ENCODE data around the gene YBX2.

The YBX2 gene

DNA sequence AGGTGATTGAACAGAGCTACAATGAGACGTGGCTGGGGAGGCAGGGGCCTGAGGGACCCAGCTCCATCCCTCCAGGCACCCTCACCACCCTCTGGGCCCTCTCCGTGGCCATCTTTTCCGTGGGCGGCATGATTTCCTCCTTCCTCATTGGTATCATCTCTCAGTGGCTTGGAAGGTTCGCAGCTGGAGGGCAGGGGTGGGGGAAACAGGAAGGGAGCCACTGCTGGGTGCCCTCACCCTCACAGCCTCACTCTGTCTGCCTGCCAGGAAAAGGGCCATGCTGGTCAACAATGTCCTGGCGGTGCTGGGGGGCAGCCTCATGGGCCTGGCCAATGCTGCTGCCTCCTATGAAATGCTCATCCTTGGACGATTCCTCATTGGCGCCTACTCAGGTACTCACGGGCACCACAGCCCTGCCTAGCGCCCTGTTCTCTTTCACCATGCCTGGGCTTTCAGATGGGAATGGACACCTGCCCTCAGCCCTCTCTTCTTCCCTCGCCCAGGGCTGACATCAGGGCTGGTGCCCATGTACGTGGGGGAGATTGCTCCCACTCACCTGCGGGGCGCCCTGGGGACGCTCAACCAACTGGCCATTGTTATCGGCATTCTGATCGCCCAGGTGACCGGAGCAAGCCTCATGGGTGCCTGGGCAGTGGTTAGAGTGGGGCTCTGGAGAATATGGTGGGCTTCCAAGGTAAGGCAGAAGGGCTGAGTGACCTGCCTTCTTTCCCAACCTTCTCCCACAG, 10.8 kb downstream of the YBX2 start:
- WGBS: 91% methylated on average over 17 of the region's 18 CpGs

DNA sequence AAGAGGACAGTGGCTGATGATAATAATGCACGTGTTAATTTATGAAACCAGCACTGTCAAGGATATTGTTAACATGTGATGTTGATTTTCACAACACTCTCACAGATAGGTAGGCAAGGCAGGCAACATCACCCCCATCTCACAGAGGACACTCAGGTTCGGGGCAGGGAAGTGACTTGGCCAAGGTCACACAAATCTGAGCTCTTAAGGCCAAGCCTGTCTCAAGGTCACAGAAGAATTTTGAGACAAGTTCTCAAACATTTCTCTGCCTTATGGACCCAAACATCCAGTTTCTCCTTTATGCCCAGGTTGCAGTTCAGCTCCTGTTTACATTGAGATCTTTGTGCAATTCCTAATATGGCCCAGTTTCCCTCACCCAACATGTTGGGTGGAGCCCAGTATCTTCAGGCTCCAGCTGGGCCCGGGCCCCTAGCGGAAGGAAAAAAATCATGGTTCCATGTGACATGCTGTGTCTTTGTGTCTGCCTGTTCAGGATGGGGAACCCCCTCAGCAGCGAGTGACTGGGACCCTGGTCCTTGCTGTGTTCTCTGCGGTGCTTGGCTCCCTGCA, 11.6 kb downstream of the YBX2 start:
- H3K9ac ChIP-seq (ENCODE audit: low read length): no peak overlapping the region
- WGBS: 78% methylated on average over 6 of the region's 6 CpGs
- H3K4ac ChIP-seq (ENCODE audit: low read depth in 1 of 2, low read length in 2 of 2): no peak overlapping the region
- H4K8ac ChIP-seq (ENCODE audit: low read length): no peak overlapping the region
- no peak for DNase-seq
- H3K36me3 ChIP-seq (ENCODE audit: control insufficient read depth in 1 of 2, insufficient read depth in 2 of 2, low read depth in 1 of 2, low read length in 2 of 2): no peaks in the 10 kb centered on the region
- H2BK12ac ChIP-seq (ENCODE audit: low read length in 2 of 2): no peak overlapping the region
- H2BK5ac ChIP-seq (ENCODE audit: low read depth, low read length, poor library complexity, severe bottlenecking): no peak overlapping the region
- peaks cover 20% of the 10 kb centered on the region for H3K4me1 ChIP-seq (ENCODE audit: control insufficient read depth, insufficient read depth, low read depth, low read length)
- no peaks in the 10 kb centered on the region for H3K9me3 ChIP-seq (ENCODE audit: control insufficient read depth, low read length)
- no peak overlapping the region for H4K91ac ChIP-seq (ENCODE audit: low read length)
- peaks cover 57 to 60% of the 10 kb centered on the region in 2 experiments for H3K27me3 ChIP-seq (ENCODE audit: control insufficient read depth in 1 of 2, insufficient read depth in 1 of 2, low read length in 2 of 2)
- no peak overlapping the region for H3K14ac ChIP-seq (ENCODE audit: low read length in 2 of 2)
- no peak overlapping the region for H3K4me3 ChIP-seq (ENCODE audit: insufficient read depth in 1 of 2, low read depth in 1 of 2, low read length in 2 of 2)
- no peak overlapping the region for H2BK120ac ChIP-seq (ENCODE audit: low read depth, low read length)
- no peak overlapping the region for H2AK5ac ChIP-seq (ENCODE audit: low read length, severe bottlenecking)
- H3K4me2 ChIP-seq (ENCODE audit: low read length, poor library complexity, severe bottlenecking): no peak overlapping the region
- no peak overlapping the region for H3K18ac ChIP-seq (ENCODE audit: low read depth in 1 of 2, low read length in 2 of 2)
- no peak overlapping the region for H3K27ac ChIP-seq (ENCODE audit: low read length, poor library complexity, severe bottlenecking)
- no peak overlapping the region for H3K23ac ChIP-seq (ENCODE audit: low read length in 2 of 2)
- H2BK15ac ChIP-seq (ENCODE audit: low read depth, poor library complexity, severe bottlenecking): no peak overlapping the region
- no peak overlapping the region for H2AFZ ChIP-seq (ENCODE audit: low read depth, low read length)
- H3K79me1 ChIP-seq (replicated peaks; ENCODE audit: low read length, poor library complexity, severe bottlenecking): no peaks in the 10 kb centered on the region

More for the DNA sequence above, 10.8 kb downstream of the YBX2 start:
- Histone ChIP-seq H4K91ac (ENCODE audit: low read length) (no peak overlapping the region), H2BK120ac (ENCODE audit: low read depth, low read length) (no peak overlapping the region), H3K9me3 (ENCODE audit: control insufficient read depth, low read length) (no peaks in the 10 kb centered on the region), H3K4ac (ENCODE audit: low read depth in 1 of 2, low read length in 2 of 2) (no peak overlapping the region), H3K18ac (ENCODE audit: low read depth in 1 of 2, low read length in 2 of 2) (no peak overlapping the region), H2BK12ac (ENCODE audit: low read length in 2 of 2) (no peak overlapping the region), H3K4me1 (ENCODE audit: control insufficient read depth, insufficient read depth, low read depth, low read length) (peaks cover 20% of the 10 kb centered on the region), H3K36me3 (ENCODE audit: control insufficient read depth in 1 of 2, insufficient read depth in 2 of 2, low read depth in 1 of 2, low read length in 2 of 2) (no peaks in the 10 kb centered on the region), H3K79me1 (replicated peaks; ENCODE audit: low read length, poor library complexity, severe bottlenecking) (no peaks in the 10 kb centered on the region), H3K9ac (ENCODE audit: low read length) (no peak overlapping the region), H2AK5ac (ENCODE audit: low read length, severe bottlenecking) (no peak overlapping the region), H2BK5ac (ENCODE audit: low read depth, low read length, poor library complexity, severe bottlenecking) (no peak overlapping the region), H3K27ac (ENCODE audit: low read length, poor library complexity, severe bottlenecking) (no peak overlapping the region), H3K4me2 (ENCODE audit: low read length, poor library complexity, severe bottlenecking) (no peak overlapping the region), H3K14ac (ENCODE audit: low read length in 2 of 2) (no peak overlapping the region), H3K27me3 (ENCODE audit: control insufficient read depth in 1 of 2, insufficient read depth in 1 of 2, low read length in 2 of 2) (peaks cover 65 to 67% of the 10 kb centered on the region in 2 experiments), H2BK15ac (ENCODE audit: low read depth, poor library complexity, severe bottlenecking) (peak overlapping the region; percentile 0), H3K23ac (ENCODE audit: low read length in 2 of 2) (no peak overlapping the region), H3K4me3 (ENCODE audit: insufficient read depth in 1 of 2, low read depth in 1 of 2, low read length in 2 of 2) (no peak overlapping the region), H4K8ac (ENCODE audit: low read length) (no peak overlapping the region), H2AFZ (ENCODE audit: low read depth, low read length) (no peak overlapping the region)
- no peak for DNase-seq

DNA sequence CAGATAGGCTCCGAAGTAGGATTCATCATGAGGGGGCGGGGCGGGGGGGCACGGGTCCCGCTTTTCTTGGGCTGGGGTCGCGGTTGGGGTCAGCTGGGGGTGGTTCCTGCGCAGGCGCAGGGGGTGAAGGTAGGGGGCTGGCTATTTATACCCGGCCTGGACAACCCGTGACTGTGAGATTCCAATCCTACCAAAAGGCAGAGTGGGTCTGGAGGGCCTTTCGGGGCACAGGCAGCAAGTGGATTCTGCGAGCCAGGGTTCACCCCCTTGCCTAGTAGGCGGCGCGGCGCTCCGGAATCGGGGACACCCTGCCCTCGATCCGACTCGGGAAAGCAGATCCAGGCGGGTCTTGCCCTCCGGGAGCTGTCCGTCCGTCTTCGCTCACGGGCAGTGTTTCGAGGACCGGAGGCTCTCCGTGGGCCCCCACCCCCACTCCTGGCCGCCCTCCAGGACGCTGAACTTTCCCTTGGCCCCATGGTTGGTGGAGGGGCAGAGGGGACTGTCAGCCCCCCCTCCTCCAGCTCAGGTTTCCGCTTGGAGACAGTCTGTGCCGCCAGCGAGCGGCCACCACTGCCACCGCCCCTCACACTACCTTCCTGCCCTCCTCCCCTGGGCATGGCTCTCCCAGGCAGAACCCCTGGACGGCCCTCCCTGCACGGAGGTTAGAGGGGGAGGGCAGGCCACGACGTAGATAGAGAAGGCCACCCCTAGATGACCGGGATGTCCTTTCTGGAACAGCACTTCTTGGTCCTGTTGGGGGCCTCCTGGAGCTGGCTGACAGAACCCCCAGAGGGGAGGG, 12.3 kb downstream of the YBX2 start:
- 6% methylated on average over 34 of the region's 43 CpGs for WGBS
- Histone ChIP-seq H3K27me3 (ENCODE audit: control insufficient read depth in 1 of 2, insufficient read depth in 1 of 2, low read length in 2 of 2) (peaks cover 50 to 55% of the 10 kb centered on the region in 2 experiments), H4K91ac (ENCODE audit: low read length) (peak overlapping the region; percentile 43), H3K79me1 (replicated peaks; ENCODE audit: low read length, poor library complexity, severe bottlenecking) (no peaks in the 10 kb centered on the region), H3K14ac (ENCODE audit: low read length in 2 of 2) (peak overlapping the region in 1 of 2 experiments; percentile 30), H3K36me3 (ENCODE audit: control insufficient read depth in 1 of 2, insufficient read depth in 2 of 2, low read depth in 1 of 2, low read length in 2 of 2) (no peaks in the 10 kb centered on the region), H3K4me3 (ENCODE audit: insufficient read depth in 1 of 2, low read depth in 1 of 2, low read length in 2 of 2) (peak overlapping the region; percentile 14 to 77), H2AK5ac (ENCODE audit: low read length, severe bottlenecking) (no peak overlapping the region), H2AFZ (ENCODE audit: low read depth, low read length) (no peak overlapping the region), H3K27ac (ENCODE audit: low read length, poor library complexity, severe bottlenecking) (no peak overlapping the region), H3K23ac (ENCODE audit: low read length in 2 of 2) (no peak overlapping the region), H2BK15ac (ENCODE audit: low read depth, poor library complexity, severe bottlenecking) (peak overlapping the region; percentile 77), H3K4me1 (ENCODE audit: control insufficient read depth, insufficient read depth, low read depth, low read length) (peaks cover 20% of the 10 kb centered on the region), H3K18ac (ENCODE audit: low read depth in 1 of 2, low read length in 2 of 2) (peak overlapping the region in 1 of 2 experiments; percentile 35), H4K8ac (ENCODE audit: low read length) (peak overlapping the region; percentile 7), H2BK5ac (ENCODE audit: low read depth, low read length, poor library complexity, severe bottlenecking) (no peak overlapping the region), H2BK12ac (ENCODE audit: low read length in 2 of 2) (no peak overlapping the region), H3K9ac (ENCODE audit: low read length) (no peak overlapping the region), H3K9me3 (ENCODE audit: control insufficient read depth, low read length) (no peaks in the 10 kb centered on the region), H2BK120ac (ENCODE audit: low read depth, low read length) (no peak overlapping the region), H3K4ac (ENCODE audit: low read depth in 1 of 2, low read length in 2 of 2) (no peak overlapping the region), H3K4me2 (ENCODE audit: low read length, poor library complexity, severe bottlenecking) (peak overlapping the region; percentile 69)
- DNase-seq: no peak

Data from mesenchymal stem cell (in vitro differentiated cells and primary cell).